Esophagus muscularis mucosa (tissue), 4 donors: Measurements from ENCODE around the gene NLRP7. TPM values are rescaled to one million over a fixed set of nuclear protein-coding genes. Genes with fewer than 3 reads are reported as not detected.

Experiments used
- DNase-seq: peaks from one replicate; pipeline ENCODE4 v3.0.0-alpha.2; 2017; ENCODE audit errors: extremely low spot score
- H3K27ac ChIP-seq, 4 donors: fragments of 200-600 bp; sonication (generic); replicated peaks in 1 of 4; 1 replicate in 3 of 4; 2 replicates in 1 of 4; pipeline ENCODE4 v1.5.1; 2016 to 2019; ENCODE audit warnings: mild to moderate bottlenecking in 1 of 4
- H3K27me3 ChIP-seq, 4 donors: fragments of 200-600 bp; sonication (generic); one replicate each; pipeline versions ENCODE4 v1.5.1 to v1.6.0; 2016 to 2019
- H3K36me3 ChIP-seq, 4 donors: fragments of 200-600 bp; sonication (generic); one replicate each; pipeline ENCODE4 v1.5.1; 2016 to 2019
- H3K4me1 ChIP-seq, 4 donors: fragments of 200-600 bp; sonication (generic); one replicate each; pipeline ENCODE4 v1.5.1; 2016 to 2019
- H3K4me3 ChIP-seq, 4 donors: fragments of 200-600 bp; sonication (generic); 1 replicate in 2 of 4; 2 replicates in 2 of 4; pipeline ENCODE4 v1.5.1; 2016 to 2019; ENCODE audit warnings: mild to moderate bottlenecking in 4 of 4, moderate library complexity in 1 of 4
- H3K9me3 ChIP-seq, 4 donors: fragments of 200-600 bp; sonication (generic); 1 replicate in 3 of 4; 2 replicates in 1 of 4; pipeline ENCODE4 v1.5.1; 2016 to 2019
- CTCF ChIP-seq, 3 experiments: fragments of 200-600 bp in 2 of 3; fragments of 450-650 bp in 1 of 3; sonication (generic) in 2 of 3; IDR thresholded peaks; one replicate each; pipeline ENCODE4 v1.5.1; 2017 to 2019; ENCODE audit warnings: antibody characterized with exemption in 3 of 3, mild to moderate bottlenecking in 2 of 3, moderate library complexity in 1 of 3
- EP300 ChIP-seq: sonication (generic); formaldehyde crosslinking; IDR thresholded peaks from one replicate; pipeline ENCODE4 v1.6.1; 2017; ENCODE audit warnings: antibody characterized with exemption
- POLR2A ChIP-seq: fragments of 450-650 bp; IDR thresholded peaks from one replicate; pipeline ENCODE4 v1.6.1; 2017; ENCODE audit warnings: antibody characterized with exemption, moderate library complexity, mild to moderate bottlenecking, low read depth
- POLR2AphosphoS5 ChIP-seq, 2 donors: sonication (generic); formaldehyde crosslinking; IDR thresholded peaks; one replicate each; pipeline ENCODE4 v1.6.1; 2017; ENCODE audit warnings: antibody characterized with exemption in 2 of 2
- WGBS: methylation state at CpG from one replicate; pipeline ENCODE4 v1.1.5; 2018; 5-methylcytosine and 5-hydroxymethylcytosine counted together
- intact Hi-C: fragments of 100-400 bp; cut with DNase I; formaldehyde crosslinking; loops from one replicate; pipeline ENCODE4 v1.15.1; 2023
- total RNA-seq, 4 donors: library from RNA; depleted of rRNA; stranded (reverse); fragments of >200 nt; gene quantifications; one replicate each; pipeline versions ENCODE4 v1.1.0 to v1.2.1, GENCODE V29; 2016

The NLRP7 gene
- total RNA-seq, 4 donors from 2014 or later, result not detected

GRCh38 chr19:54889566-54889965, 57.8 kb downstream of the NLRP7 start:
- Histone ChIP-seq H3K4me1 (no peaks in the 10 kb centered on the region), H3K36me3 (no peaks in the 10 kb centered on the region), H3K9me3 (no peaks in the 10 kb centered on the region), H3K27me3 (peaks cover 0 to 52% (median 0%) of the 10 kb centered on the region in 4 donors), H3K27ac (no peak overlapping the region), H3K4me3 (no peak overlapping the region)
- intact Hi-C loops, result no loop called here
- no peak for TF ChIP-seq EP300
- TF ChIP-seq POLR2A, result no peak
- TF ChIP-seq POLR2AphosphoS5 (IDR thresholded peaks at IDR 0.05), result no peak
- no peak for TF ChIP-seq CTCF (IDR thresholded peaks at IDR 0.05)
- WGBS, result 70% methylated on average over 11 of the region's 11 CpGs
- DNase-seq, result no peak

- TF ChIP-seq EP300 (no peak), POLR2AphosphoS5 (IDR thresholded peaks at IDR 0.05) (no peak), POLR2A (no peak), CTCF (IDR thresholded peaks at IDR 0.05) (no peak)
- H3K9me3 ChIP-seq, result no peaks in the 10 kb centered on the region
These were observed 59.1 kb downstream of the NLRP7 start for GRCh38 chr19:54888239-54888638.

GRCh38 chr19:54883228-54883627, 64.1 kb downstream of the NLRP7 start:
- WGBS, result 71% methylated on average over 5 of the region's 9 CpGs
- intact Hi-C loops, result no loop called here

More at GRCh38 chr19:54888239-54888638, 59.1 kb downstream of the NLRP7 start:
- no peak for DNase-seq
- Histone ChIP-seq H3K27ac (no peak overlapping the region), H3K27me3 (peaks cover 0 to 54% (median 0%) of the 10 kb centered on the region in 4 donors), H3K4me3 (no peak overlapping the region), H3K4me1 (no peaks in the 10 kb centered on the region), H3K36me3 (no peaks in the 10 kb centered on the region)
- intact Hi-C loops, result no loop called here
- 89% methylated on average over 10 of the region's 10 CpGs for WGBS

GRCh38 chr19:54882758-54883157, 64.6 kb downstream of the NLRP7 start:
- TF ChIP-seq POLR2A (no peak), EP300 (no peak), CTCF (IDR thresholded peaks at IDR 0.05) (no peak), POLR2AphosphoS5 (IDR thresholded peaks at IDR 0.05) (no peak)
- no peak for DNase-seq
- H3K36me3 ChIP-seq, result no peaks in the 10 kb centered on the region
- H3K27me3 ChIP-seq, result peaks cover 0 to 65% (median 0%) of the 10 kb centered on the region in 4 donors
- intact Hi-C loops, result no loop called here
- H3K9me3 ChIP-seq, result no peaks in the 10 kb centered on the region
- H3K27ac ChIP-seq, result no peak overlapping the region
- H3K4me1 ChIP-seq, result no peaks in the 10 kb centered on the region
- 57% methylated on average over 7 of the region's 7 CpGs for WGBS
- no peak overlapping the region for H3K4me3 ChIP-seq

More at GRCh38 chr19:54883228-54883627, 64.1 kb downstream of the NLRP7 start:
- Histone ChIP-seq H3K4me1 (no peaks in the 10 kb centered on the region), H3K9me3 (no peaks in the 10 kb centered on the region), H3K27ac (no peak overlapping the region), H3K36me3 (no peaks in the 10 kb centered on the region), H3K27me3 (peaks cover 0 to 65% (median 0%) of the 10 kb centered on the region in 4 donors), H3K4me3 (no peak overlapping the region)
- TF ChIP-seq EP300, result no peak
- DNase-seq, result no peak

GRCh38 chr19:54881884-54882283, 65.4 kb downstream of the NLRP7 start:
- 67% methylated on average over 5 of the region's 6 CpGs for WGBS
- TF ChIP-seq POLR2A (no peak), POLR2AphosphoS5 (IDR thresholded peaks at IDR 0.05) (no peak), EP300 (no peak), CTCF (IDR thresholded peaks at IDR 0.05) (no peak)
- intact Hi-C loops, result no loop called here
- Histone ChIP-seq H3K4me1 (no peaks in the 10 kb centered on the region), H3K36me3 (no peaks in the 10 kb centered on the region), H3K27ac (no peak overlapping the region), H3K4me3 (no peak overlapping the region), H3K9me3 (no peaks in the 10 kb centered on the region), H3K27me3 (peaks cover 0 to 57% (median 0%) of the 10 kb centered on the region in 4 donors)
- DNase-seq, result no peak
